ENCODE results near the gene RPS2. TPM values are rescaled to one million over a fixed set of nuclear protein-coding genes. Genes with fewer than 3 reads are reported as not detected.
A peak's percentile ranks its signal among the peaks of the same experiment; 100 is the strongest.

RPS2 gene
- total RNA-seq, 1 experiment from 2014 or later = 4,395 TPM

DNA sequence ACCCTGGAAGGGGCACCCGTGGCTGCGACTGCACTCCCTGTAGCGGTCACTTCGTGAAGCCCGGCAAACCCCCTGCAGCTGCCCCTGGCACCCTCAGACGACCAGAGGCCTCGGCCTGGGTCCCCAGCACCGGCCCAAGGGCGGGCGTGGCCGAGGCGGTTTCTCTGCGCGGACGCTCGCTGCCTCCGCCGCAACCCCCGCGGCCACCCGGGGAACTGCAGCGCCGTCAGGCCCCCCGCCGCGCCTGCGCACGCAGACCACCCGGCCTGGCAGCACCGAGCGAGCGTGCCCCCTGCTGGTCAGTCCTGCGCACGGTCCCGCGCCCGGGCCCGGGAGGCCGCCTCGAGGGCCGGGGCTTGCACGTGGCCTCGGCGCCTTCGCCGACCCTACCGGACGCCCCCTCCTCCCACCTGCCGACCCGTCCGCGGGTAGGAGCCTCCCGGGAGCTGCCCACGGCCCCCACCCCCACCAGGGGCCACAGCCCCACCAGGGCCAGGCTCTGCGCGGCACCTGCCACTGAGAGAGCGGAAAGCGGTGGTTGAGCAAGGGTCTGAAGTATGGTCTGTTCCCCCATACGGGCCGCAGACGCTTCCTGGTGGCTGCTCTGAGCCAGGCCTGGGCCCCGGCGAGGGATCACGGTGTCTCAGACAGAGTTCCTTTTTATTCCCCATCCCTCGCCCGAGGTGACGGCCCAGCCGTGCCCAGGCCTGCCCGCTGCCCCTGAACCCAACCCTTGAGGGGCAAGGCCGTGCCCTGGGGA lies 34.9 kb downstream of the RPS2 start (continued):
- TF ChIP-seq, protein P1, sequence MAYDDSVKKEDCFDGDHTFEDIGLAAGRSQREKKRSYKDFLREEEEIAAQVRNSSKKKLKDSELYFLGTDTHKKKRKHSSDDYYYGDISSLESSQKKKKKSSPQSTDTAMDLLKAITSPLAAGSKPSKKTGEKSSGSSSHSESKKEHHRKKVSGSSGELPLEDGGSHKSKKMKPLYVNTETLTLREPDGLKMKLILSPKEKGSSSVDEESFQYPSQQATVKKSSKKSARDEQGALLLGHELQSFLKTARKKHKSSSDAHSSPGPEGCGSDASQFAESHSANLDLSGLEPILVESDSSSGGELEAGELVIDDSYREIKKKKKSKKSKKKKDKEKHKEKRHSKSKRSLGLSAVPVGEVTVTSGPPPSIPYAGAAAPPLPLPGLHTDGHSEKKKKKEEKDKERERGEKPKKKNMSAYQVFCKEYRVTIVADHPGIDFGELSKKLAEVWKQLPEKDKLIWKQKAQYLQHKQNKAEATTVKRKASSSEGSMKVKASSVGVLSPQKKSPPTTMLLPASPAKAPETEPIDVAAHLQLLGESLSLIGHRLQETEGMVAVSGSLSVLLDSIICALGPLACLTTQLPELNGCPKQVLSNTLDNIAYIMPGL (CRISPR knock-in tag; IDR thresholded peaks at IDR 0.05) = peak; percentile 97
- TF ChIP-seq, protein P2, sequence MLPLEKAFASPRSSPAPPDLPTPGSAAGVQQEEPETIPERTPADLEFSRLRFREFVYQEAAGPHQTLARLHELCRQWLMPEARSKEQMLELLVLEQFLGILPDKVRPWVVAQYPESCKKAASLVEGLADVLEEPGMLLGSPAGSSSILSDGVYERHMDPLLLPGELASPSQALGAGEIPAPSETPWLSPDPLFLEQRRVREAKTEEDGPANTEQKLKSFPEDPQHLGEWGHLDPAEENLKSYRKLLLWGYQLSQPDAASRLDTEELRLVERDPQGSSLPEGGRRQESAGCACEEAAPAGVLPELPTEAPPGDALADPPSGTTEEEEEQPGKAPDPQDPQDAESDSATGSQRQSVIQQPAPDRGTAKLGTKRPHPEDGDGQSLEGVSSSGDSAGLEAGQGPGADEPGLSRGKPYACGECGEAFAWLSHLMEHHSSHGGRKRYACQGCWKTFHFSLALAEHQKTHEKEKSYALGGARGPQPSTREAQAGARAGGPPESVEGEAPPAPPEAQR (CRISPR knock-in tag; IDR thresholded peaks at IDR 0.05) = no peak
- peak; percentile 79; the same call in 1 of the 2 replicates for TF ChIP-seq ZNF219 (CRISPR knock-in tag; IDR thresholded peaks at IDR 0.05; ENCODE audit: borderline replicate concordance)
- TF ChIP-seq, protein P3, sequence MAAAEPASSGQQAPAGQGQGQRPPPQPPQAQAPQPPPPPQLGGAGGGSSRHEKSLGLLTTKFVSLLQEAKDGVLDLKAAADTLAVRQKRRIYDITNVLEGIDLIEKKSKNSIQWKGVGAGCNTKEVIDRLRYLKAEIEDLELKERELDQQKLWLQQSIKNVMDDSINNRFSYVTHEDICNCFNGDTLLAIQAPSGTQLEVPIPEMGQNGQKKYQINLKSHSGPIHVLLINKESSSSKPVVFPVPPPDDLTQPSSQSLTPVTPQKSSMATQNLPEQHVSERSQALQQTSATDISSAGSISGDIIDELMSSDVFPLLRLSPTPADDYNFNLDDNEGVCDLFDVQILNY (CRISPR knock-in tag; IDR thresholded peaks at IDR 0.05) = peak; percentile 95
- 0 out of 2 replicates have a peak, but pooled peaks have one; percentile 41 for TF ChIP-seq PRRX2 (CRISPR knock-in tag; IDR thresholded peaks at IDR 0.05)
- TF ChIP-seq MYBL2 (CRISPR knock-in tag; IDR thresholded peaks at IDR 0.05) = peak; percentile 94
- TF ChIP-seq, protein P4, sequence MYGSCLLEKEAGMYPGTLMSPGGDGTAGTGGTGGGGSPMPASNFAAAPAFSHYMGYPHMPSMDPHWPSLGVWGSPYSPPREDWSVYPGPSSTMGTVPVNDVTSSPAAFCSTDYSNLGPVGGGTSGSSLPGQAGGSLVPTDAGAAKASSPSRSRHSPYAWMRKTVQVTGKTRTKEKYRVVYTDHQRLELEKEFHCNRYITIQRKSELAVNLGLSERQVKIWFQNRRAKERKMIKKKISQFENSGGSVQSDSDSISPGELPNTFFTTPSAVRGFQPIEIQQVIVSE (CRISPR knock-in tag; IDR thresholded peaks at IDR 0.05; ENCODE audit: borderline replicate concordance) = no peak
- TF ChIP-seq IRF2 (CRISPR knock-in tag; IDR thresholded peaks at IDR 0.05; ENCODE audit: borderline replicate concordance, low read depth) = 0 out of 2 replicates have a peak, but pooled peaks have one; percentile 62
- TF ChIP-seq STAT6 (CRISPR knock-in tag; conservative IDR thresholded peaks at IDR 0.05; ENCODE audit: low read depth) = 0 out of 2 replicates have a peak, but pooled peaks have one; percentile 46
- TF ChIP-seq ZNF416 (CRISPR knock-in tag; IDR thresholded peaks at IDR 0.05) = no peak
- no peak for TF ChIP-seq NR3C1 (CRISPR knock-in tag; conservative IDR thresholded peaks at IDR 0.05; ENCODE audit: low read depth)
- no peak for TF ChIP-seq ZNF121 (CRISPR knock-in tag; IDR thresholded peaks at IDR 0.05)
- no peak for TF ChIP-seq ZNF396 (CRISPR knock-in tag; IDR thresholded peaks at IDR 0.05; ENCODE audit: borderline replicate concordance)
- TF ChIP-seq TCF7 (CRISPR knock-in tag; IDR thresholded peaks at IDR 0.05; ENCODE audit: low read depth) = peak; percentile 93; the same call in 1 of the 2 replicates
- peak; percentile 98 for TF ChIP-seq CTCF (IDR thresholded peaks at IDR 0.05)
- no peak for TF ChIP-seq RORB (CRISPR knock-in tag; IDR thresholded peaks at IDR 0.05)
- TF ChIP-seq TP53 (CRISPR knock-in tag; IDR thresholded peaks at IDR 0.05) = peak; percentile 89; the same call in 1 of the 2 replicates
- no peak for TF ChIP-seq ATF6 (CRISPR knock-in tag; IDR thresholded peaks at IDR 0.05)
- TF ChIP-seq ZNF423 (CRISPR knock-in tag; IDR thresholded peaks at IDR 0.05) = peak; percentile 90
- TF ChIP-seq, protein P5, sequence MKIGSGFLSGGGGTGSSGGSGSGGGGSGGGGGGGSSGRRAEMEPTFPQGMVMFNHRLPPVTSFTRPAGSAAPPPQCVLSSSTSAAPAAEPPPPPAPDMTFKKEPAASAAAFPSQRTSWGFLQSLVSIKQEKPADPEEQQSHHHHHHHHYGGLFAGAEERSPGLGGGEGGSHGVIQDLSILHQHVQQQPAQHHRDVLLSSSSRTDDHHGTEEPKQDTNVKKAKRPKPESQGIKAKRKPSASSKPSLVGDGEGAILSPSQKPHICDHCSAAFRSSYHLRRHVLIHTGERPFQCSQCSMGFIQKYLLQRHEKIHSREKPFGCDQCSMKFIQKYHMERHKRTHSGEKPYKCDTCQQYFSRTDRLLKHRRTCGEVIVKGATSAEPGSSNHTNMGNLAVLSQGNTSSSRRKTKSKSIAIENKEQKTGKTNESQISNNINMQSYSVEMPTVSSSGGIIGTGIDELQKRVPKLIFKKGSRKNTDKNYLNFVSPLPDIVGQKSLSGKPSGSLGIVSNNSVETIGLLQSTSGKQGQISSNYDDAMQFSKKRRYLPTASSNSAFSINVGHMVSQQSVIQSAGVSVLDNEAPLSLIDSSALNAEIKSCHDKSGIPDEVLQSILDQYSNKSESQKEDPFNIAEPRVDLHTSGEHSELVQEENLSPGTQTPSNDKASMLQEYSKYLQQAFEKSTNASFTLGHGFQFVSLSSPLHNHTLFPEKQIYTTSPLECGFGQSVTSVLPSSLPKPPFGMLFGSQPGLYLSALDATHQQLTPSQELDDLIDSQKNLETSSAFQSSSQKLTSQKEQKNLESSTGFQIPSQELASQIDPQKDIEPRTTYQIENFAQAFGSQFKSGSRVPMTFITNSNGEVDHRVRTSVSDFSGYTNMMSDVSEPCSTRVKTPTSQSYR (CRISPR knock-in tag; IDR thresholded peaks at IDR 0.05) = peak; percentile 51; the same call in 1 of the 2 replicates
- TF ChIP-seq OVOL2 (CRISPR knock-in tag; IDR thresholded peaks at IDR 0.05; ENCODE audit: borderline replicate concordance) = no peak
- TF ChIP-seq PREB (CRISPR knock-in tag; IDR thresholded peaks at IDR 0.05; ENCODE audit: borderline replicate concordance) = 0 out of 2 replicates have a peak, but pooled peaks have one; percentile 58
